GM10266 (cell line): ENCODE results near the gene CLK4.

Experiments used
- DNase-seq: peaks from one replicate; pipeline ENCODE4 v3.0.0; 2012; ENCODE audit errors: extremely low spot score
- TF ChIP-seq, protein P1 (sequence below): IDR thresholded peaks from 2 replicates; pipeline ENCODE4 v1.5.1; 2012; ENCODE audit warnings: mild to moderate bottlenecking, low read depth; ENCODE audit not compliant: control insufficient read depth, insufficient read depth; ENCODE audit errors: missing control alignments

The CLK4 gene

DNA sequence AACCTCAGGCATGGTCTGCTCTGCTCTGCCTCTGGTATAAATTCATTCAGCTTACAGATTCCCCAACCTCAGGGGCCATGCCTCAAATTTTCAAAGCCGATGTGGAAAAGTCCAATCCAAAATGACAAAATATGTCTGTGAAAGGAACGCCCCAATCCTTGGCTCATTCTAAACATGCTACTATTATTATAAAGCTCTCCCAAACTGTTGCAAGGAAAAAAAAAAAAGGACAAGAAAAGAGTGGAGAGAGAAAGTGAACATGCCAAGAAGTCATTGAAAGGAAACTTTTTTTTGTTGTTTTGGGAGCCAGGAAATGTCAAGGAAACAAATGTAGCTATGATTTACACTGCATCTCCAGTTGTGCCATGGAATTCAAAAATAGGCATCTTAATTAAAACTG, 40.5 kb downstream of the CLK4 start:
- no peak for DNase-seq
- TF ChIP-seq, protein P1, sequence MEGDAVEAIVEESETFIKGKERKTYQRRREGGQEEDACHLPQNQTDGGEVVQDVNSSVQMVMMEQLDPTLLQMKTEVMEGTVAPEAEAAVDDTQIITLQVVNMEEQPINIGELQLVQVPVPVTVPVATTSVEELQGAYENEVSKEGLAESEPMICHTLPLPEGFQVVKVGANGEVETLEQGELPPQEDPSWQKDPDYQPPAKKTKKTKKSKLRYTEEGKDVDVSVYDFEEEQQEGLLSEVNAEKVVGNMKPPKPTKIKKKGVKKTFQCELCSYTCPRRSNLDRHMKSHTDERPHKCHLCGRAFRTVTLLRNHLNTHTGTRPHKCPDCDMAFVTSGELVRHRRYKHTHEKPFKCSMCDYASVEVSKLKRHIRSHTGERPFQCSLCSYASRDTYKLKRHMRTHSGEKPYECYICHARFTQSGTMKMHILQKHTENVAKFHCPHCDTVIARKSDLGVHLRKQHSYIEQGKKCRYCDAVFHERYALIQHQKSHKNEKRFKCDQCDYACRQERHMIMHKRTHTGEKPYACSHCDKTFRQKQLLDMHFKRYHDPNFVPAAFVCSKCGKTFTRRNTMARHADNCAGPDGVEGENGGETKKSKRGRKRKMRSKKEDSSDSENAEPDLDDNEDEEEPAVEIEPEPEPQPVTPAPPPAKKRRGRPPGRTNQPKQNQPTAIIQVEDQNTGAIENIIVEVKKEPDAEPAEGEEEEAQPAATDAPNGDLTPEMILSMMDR, result no peak

DNA sequence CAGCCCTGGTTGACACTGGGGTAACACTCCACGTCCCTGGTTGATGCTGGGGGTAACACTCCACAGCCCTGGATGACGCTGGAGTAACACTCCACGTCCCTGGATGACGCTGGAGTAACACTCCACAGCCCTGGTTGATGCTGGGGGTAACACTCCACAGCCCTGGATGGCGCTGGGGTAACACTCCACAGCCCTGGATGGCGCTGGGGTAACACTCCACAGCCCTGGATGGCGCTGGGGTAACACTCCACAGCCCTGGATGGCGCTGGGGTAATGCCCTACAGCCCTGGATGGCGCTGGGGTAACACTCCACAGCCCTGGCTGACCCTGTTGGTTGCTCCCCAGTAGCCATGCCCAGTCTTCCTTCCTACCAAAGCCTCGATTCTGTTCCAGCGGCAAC, 41.4 kb downstream of the CLK4 start:
- DNase-seq, result peak; percentile 65

DNA sequence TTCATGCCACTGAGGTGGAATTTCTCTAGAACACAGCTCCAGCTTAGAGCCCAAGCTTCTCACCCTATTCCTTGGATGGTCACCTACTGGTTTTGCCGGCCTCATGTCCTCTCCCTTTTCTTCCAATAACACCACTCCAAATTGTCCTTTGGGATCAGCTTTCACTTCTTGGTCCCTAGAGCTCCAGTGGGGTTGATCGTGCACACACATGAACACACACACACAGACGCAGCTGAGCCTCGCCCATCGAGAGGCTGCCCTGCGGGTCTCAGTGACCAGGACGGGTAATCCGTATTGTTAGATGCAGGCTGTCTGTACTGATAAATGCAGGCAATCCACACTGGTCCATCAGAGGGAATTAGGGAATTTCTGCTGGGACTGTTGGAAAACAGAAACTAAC, 43.6 kb downstream of the CLK4 start:
- TF ChIP-seq, protein P1, result no peak
- DNase-seq, result no peak

DNA sequence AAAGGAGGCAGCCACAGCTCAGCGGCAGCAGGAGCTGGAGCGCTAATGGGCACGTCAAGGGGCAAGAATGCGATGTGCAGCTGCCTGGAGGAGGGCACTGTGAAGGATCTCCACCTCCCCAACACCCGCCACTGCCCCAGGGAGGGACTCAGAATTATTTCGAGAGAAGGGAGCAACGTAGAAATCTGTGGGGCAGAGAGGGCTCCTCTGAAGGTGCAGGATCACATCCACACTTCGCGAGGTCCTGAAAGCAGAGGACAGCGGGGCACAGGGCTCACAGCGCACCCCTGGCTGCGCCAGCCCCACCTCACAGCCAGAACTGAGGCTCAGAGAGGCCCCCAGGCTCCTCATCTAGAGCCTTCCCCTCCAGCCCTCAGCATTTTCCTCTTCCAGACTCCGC, 44.6 kb downstream of the CLK4 start:
- no peak for DNase-seq
- TF ChIP-seq, protein P1, result no peak

DNA sequence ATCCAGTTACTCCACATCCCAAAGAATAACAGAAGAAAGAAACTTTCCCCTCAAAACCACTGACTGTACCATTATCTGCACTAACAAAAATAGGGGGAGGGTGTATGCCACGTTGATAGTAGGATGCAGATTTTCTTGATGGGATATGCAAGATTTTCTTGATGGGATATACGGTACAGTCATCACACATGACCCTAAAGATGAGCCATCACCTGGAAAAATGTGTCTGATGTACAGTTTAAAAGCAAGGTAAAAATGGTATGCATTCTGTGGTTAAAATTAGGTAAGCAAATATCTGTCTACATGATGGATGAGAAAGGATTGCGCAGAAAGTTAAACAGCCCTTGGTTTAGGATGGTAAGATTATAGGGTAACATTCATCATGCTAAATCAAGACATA, 45.2 kb downstream of the CLK4 start:
- TF ChIP-seq, protein P1, result no peak

DNA sequence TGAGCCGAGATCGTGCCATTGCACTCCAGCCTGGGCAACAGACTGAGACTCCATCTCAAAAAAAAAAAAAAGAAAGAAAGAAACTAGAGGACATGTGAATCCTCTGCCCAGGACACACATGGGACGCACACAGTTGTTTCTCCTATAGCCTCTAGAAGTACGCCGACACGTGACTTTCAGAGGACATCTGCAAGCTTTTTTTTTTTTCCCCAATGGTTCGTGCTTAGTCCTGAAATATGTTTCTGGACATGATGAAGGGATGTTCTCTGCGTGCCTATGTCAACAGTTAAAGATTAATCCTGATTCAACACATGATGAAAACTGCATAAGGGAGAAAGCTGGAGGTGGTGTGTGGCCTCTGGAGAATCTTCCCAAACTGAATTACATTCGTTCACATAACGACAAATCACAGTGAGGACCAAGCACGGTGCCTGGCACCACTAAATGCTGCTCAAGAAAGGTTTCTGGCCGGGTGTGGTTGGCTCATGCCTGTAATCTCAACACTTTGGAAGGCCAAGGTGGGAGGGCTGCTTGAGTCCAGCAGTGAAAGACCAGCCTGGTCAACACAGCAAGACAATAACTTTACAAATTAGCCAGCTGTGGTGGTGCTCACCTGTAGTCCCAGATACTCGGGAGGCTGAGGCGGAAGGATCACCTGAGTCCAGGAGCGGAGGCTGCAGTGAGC, 46.4 kb downstream of the CLK4 start:
- DNase-seq, result no peak
- TF ChIP-seq, protein P1, result no peak

More for the DNA sequence above, 45.2 kb downstream of the CLK4 start:
- DNase-seq, result no peak

DNA sequence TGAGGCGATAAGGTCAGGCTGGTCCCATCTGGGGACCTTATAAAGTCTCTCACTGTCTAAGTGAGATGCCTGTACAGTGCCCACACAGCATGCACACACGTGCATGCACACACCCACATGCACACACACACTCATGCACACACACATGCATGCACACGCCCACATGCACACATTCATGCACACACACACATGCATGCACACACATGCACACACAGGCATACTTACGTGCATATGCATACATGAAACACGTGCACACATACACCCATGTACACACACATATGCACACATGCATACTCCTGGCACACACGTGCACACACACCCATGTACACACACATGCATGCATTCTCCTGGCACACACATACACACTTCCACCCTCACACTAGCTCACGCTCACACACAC, 48.9 kb downstream of the CLK4 start:
- no peak for DNase-seq
- TF ChIP-seq, protein P1, result no peak

DNA sequence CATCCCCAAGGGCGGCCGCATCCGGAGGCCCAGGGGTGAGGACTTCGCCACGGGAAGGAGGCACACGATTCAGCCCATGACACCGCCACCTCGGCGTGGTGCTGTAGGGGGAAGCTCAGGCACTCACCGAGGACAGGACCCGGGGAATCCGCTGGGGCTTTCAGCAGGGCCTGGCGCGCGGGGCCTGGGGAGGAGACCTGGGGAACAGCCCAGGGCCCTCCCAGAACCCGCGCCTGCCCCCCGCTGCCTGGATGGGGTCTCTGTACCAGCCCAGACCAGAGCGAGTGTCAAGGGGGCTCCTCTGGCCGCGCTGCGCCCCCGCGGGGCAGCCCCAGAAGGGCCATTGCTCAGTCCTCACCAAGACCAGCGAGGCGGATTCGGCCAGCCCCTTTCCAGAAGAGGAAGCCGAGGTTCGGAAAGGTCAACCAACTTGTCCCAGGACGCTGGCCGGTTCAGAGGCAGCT, 49.4 kb downstream of the CLK4 start:
- TF ChIP-seq, protein P1, result no peak
- DNase-seq, result no peak
